Right lobe of liver (tissue), 4 donors: ENCODE data around the gene GIGYF1.

ENCODE experiments used
- POLR2A ChIP-seq: fragments of 450-650 bp; IDR thresholded peaks from one replicate; pipeline ENCODE4 v1.6.1; 2017; ENCODE audit warnings: antibody characterized with exemption, mild to moderate bottlenecking
- TF ChIP-seq, protein P1 (sequence below), 4 donors: fragments of 200-600 bp in 3 of 4; fragments of 450-650 bp in 1 of 4; IDR thresholded peaks; one replicate each; pipeline versions ENCODE4 v1.5.1 to v1.8.0; 2016 to 2022; ENCODE audit warnings: antibody characterized with exemption in 4 of 4, mild to moderate bottlenecking in 2 of 4
- donor health status: DM: no; HTN: no; CAD: no.
- donor health status: DM: no; HTN: no; CAD: no.
- donor health status: DM: no; HTN: yes; CAD: no.

- TF ChIP-seq, protein P1, sequence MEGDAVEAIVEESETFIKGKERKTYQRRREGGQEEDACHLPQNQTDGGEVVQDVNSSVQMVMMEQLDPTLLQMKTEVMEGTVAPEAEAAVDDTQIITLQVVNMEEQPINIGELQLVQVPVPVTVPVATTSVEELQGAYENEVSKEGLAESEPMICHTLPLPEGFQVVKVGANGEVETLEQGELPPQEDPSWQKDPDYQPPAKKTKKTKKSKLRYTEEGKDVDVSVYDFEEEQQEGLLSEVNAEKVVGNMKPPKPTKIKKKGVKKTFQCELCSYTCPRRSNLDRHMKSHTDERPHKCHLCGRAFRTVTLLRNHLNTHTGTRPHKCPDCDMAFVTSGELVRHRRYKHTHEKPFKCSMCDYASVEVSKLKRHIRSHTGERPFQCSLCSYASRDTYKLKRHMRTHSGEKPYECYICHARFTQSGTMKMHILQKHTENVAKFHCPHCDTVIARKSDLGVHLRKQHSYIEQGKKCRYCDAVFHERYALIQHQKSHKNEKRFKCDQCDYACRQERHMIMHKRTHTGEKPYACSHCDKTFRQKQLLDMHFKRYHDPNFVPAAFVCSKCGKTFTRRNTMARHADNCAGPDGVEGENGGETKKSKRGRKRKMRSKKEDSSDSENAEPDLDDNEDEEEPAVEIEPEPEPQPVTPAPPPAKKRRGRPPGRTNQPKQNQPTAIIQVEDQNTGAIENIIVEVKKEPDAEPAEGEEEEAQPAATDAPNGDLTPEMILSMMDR (IDR thresholded peaks at IDR 0.05), result no peak
- TF ChIP-seq POLR2A, result no peak
Measured at GRCh38 chr7:100668069-100668449, 26.0 kb downstream of the GIGYF1 start.
